A673 (cell line): ENCODE data around the gene DNM2.

Experiments
- CTCF ChIP-seq: fragments of 300-800, 200-600 bp; sonication (generic); conservative IDR thresholded peaks from 2 replicates; pipeline ENCODE4 v1.5.1; 2017; ENCODE audit warnings: low read depth, mild to moderate bottlenecking, antibody characterized with exemption, low read length, moderate library complexity, mixed read lengths
- EZH2 ChIP-seq: fragments of 200-600 bp; sonication (generic); IDR thresholded peaks from 2 replicates; pipeline ENCODE4 v1.6.1; 2017; ENCODE audit warnings: borderline replicate concordance, low read depth, mild to moderate bottlenecking, mixed read lengths, antibody characterized with exemption, low read length; ENCODE audit not compliant: poor library complexity, severe bottlenecking

- peak; percentile 48 for TF ChIP-seq CTCF
- no peak for TF ChIP-seq EZH2
Measured at GRCh38 chr19:10870955-10871603, 153.2 kb downstream of the DNM2 start, which contains the start of gene CARM1.
